HepG2 (cell line): ENCODE results near the gene FAM187B.

ENCODE experiments used
- CREM ChIP-seq, 2 experiments: sonication (generic) in 1 of 2; formaldehyde crosslinking in 1 of 2; IDR thresholded peaks; 2 replicates each; pipeline versions ENCODE4 v1.4.0 to v1.6.1; 2016 to 2020; ENCODE audit warnings: antibody characterized with exemption in 1 of 2, mild to moderate bottlenecking in 1 of 2, missing genetic modification reagents in 1 of 2
- CTCF ChIP-seq: sonication (generic); formaldehyde crosslinking; IDR thresholded peaks from 2 replicates; pipeline ENCODE4 v1.5.0; 2020; ENCODE audit warnings: mild to moderate bottlenecking, missing genetic modification reagents, moderate library complexity
- DZIP1 ChIP-seq: sonication (generic); formaldehyde crosslinking; IDR thresholded peaks from 2 replicates; pipeline ENCODE4 v1.5.0; 2020; ENCODE audit warnings: mild to moderate bottlenecking, missing genetic modification reagents
- EP300 ChIP-seq, 3 experiments: sonication (generic) in 1 of 3; formaldehyde crosslinking in 1 of 3; IDR thresholded peaks; 2 replicates each; pipeline versions ENCODE4 v1.5.1 to v1.6.1; 2011 to 2020; ENCODE audit warnings: low read depth in 2 of 3, low read length in 2 of 3, borderline replicate concordance in 1 of 3, improper control_type of control experiment in 1 of 3, mild to moderate bottlenecking in 1 of 3, missing genetic modification reagents in 1 of 3, moderate library complexity in 1 of 3
- FOXP4 ChIP-seq: sonication (generic); formaldehyde crosslinking; IDR thresholded peaks from 2 replicates; pipeline ENCODE4 v1.4.0; 2020; ENCODE audit warnings: missing genetic modification reagents
- HCFC1 ChIP-seq: fragments of 150-350 bp; IDR thresholded peaks from 2 replicates; pipeline ENCODE4 v1.6.1; 2014; ENCODE audit warnings: low read depth, low read length
- JUN ChIP-seq: sonication (generic); formaldehyde crosslinking; IDR thresholded peaks from 2 replicates; pipeline ENCODE4 v1.4.0; 2020; ENCODE audit warnings: mild to moderate bottlenecking, missing genetic modification reagents
- NONO ChIP-seq, 2 experiments: fragments of 450-650 bp in 1 of 2; sonication (generic) in 1 of 2; formaldehyde crosslinking in 1 of 2; IDR thresholded peaks in 1 of 2; conservative IDR thresholded peaks in 1 of 2; 2 replicates each; pipeline versions ENCODE4 v1.6.1 to v1.8.0; 2017 to 2022; ENCODE audit warnings: mild to moderate bottlenecking in 1 of 2, missing genetic modification reagents in 1 of 2, moderate library complexity in 1 of 2
- POLR2AphosphoS5 ChIP-seq: IDR thresholded peaks from 2 replicates; pipeline ENCODE4 v1.6.1; 2012; ENCODE audit warnings: low read depth, low read length
- PPARG ChIP-seq: conservative IDR thresholded peaks from 2 replicates; pipeline ENCODE4 v1.6.1; 2016; ENCODE audit warnings: missing biosample characterization, missing genetic modification reagents
- ZFP41 ChIP-seq: sonication (generic); formaldehyde crosslinking; IDR thresholded peaks from 2 replicates; pipeline ENCODE4 v1.4.0; 2020; ENCODE audit warnings: mild to moderate bottlenecking, missing genetic modification reagents, borderline replicate concordance
- ZSCAN9 ChIP-seq: IDR thresholded peaks from 2 replicates; pipeline ENCODE4 v1.6.1; 2016; ENCODE audit warnings: borderline replicate concordance
- TF ChIP-seq, protein P1 (sequence below): sonication (generic); formaldehyde crosslinking; IDR thresholded peaks from 2 replicates; pipeline ENCODE4 v1.8.0; 2022; ENCODE audit warnings: low read depth, missing genetic modification reagents
- TF ChIP-seq, protein P2 (sequence below): sonication (generic); formaldehyde crosslinking; IDR thresholded peaks from 2 replicates; pipeline ENCODE4 v1.4.0; 2020; ENCODE audit warnings: missing genetic modification reagents, mild to moderate bottlenecking, borderline replicate concordance

DNA sequence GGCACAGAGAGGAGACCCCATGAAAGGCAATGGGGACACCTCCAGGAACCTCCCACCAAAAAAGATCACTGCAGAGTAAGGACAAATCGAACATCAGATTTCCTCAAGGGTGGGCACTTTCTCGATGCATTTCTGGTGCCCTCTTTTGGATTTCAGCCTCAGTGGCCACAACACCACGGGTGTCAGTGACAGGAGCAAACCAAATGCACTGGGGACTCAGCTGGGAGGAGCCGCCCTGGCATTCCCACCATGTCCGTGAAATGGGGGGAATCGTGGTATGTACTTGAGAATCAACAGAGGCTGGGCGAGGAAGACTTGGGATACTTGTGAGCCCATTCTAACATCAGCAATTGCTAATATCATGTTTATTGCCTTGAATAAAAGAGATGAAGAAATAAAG is 16.3 kb downstream of the FAM187B start:
- TF ChIP-seq, protein P1, sequence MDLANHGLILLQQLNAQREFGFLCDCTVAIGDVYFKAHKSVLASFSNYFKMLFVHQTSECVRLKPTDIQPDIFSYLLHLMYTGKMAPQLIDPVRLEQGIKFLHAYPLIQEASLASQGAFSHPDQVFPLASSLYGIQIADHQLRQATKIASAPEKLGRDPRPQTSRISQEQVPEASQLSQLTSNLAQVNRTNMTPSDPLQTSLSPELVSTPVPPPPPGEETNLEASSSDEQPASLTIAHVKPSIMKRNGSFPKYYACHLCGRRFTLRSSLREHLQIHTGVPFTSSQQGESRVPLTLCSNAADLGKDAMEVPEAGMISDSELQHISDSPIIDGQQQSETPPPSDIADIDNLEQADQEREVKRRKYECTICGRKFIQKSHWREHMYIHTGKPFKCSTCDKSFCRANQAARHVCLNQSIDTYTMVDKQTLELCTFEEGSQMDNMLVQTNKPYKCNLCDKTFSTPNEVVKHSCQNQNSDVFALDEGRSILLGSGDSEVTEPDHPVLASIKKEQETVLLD (CRISPR knock-in tag): no peak
- TF ChIP-seq PPARG (CRISPR knock-in tag) (no peak), EP300 (IDR thresholded peaks at IDR 0.05; ENCODE audit: low read depth in 2 of 2, low read length in 2 of 2) (no peak), EP300 (CRISPR knock-in tag; IDR thresholded peaks at IDR 0.05; ENCODE audit: borderline replicate concordance) (no peak), FOXP4 (CRISPR knock-in tag) (no peak), ZSCAN9 (CRISPR knock-in tag) (no peak), DZIP1 (no peak), CTCF (CRISPR knock-in tag) (no peak; the same call in 1 of the 2 replicates), POLR2AphosphoS5 (no peak), JUN (no peak), ZFP41 (CRISPR knock-in tag) (no peak), CREM (IDR thresholded peaks at IDR 0.05) (no peak), CREM (CRISPR knock-in tag; IDR thresholded peaks at IDR 0.05) (no peak), NONO (IDR thresholded peaks at IDR 0.05) (no peak), NONO (CRISPR knock-in tag; conservative IDR thresholded peaks at IDR 0.05) (no peak), HCFC1 (no peak)
- TF ChIP-seq, protein P2, sequence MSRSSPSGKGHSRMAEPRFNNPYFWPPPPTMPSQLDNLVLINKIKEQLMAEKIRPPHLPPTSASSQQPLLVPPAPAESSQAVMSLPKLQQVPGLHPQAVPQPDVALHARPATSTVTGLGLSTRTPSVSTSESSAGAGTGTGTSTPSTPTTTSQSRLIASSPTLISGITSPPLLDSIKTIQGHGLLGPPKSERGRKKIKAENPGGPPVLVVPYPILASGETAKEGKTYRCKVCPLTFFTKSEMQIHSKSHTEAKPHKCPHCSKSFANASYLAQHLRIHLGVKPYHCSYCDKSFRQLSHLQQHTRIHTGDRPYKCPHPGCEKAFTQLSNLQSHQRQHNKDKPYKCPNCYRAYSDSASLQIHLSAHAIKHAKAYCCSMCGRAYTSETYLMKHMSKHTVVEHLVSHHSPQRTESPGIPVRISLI (CRISPR knock-in tag): no peak
